ENCODE results near the gene OPN3.

The OPN3 gene

DNA sequence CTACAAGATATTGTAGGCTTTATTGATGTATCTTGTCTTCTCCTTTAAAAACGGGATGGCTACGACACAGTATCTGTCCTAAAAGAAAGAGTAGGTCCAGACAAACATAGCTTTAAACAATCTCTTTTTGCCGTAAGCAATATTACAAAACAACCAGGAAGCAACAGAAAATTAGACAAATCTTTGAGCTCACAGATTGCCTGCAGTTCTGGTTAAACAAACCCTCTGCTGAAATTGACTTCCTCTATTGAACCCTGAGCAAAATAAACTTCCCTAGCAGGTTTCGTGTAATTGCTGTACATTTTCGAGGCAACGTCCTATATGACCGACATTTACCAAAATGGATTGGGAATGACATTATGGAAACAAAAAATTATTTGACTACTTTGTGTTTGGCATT lies 50.6 kb downstream of the OPN3 start:
- TF ChIP-seq, protein P1, sequence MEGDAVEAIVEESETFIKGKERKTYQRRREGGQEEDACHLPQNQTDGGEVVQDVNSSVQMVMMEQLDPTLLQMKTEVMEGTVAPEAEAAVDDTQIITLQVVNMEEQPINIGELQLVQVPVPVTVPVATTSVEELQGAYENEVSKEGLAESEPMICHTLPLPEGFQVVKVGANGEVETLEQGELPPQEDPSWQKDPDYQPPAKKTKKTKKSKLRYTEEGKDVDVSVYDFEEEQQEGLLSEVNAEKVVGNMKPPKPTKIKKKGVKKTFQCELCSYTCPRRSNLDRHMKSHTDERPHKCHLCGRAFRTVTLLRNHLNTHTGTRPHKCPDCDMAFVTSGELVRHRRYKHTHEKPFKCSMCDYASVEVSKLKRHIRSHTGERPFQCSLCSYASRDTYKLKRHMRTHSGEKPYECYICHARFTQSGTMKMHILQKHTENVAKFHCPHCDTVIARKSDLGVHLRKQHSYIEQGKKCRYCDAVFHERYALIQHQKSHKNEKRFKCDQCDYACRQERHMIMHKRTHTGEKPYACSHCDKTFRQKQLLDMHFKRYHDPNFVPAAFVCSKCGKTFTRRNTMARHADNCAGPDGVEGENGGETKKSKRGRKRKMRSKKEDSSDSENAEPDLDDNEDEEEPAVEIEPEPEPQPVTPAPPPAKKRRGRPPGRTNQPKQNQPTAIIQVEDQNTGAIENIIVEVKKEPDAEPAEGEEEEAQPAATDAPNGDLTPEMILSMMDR (conservative IDR thresholded peaks at IDR 0.05; ENCODE audit: control insufficient read depth, insufficient read depth, low read depth, low read length): no peak
- DNase-seq (ENCODE audit: low read depth): no peak

DNA sequence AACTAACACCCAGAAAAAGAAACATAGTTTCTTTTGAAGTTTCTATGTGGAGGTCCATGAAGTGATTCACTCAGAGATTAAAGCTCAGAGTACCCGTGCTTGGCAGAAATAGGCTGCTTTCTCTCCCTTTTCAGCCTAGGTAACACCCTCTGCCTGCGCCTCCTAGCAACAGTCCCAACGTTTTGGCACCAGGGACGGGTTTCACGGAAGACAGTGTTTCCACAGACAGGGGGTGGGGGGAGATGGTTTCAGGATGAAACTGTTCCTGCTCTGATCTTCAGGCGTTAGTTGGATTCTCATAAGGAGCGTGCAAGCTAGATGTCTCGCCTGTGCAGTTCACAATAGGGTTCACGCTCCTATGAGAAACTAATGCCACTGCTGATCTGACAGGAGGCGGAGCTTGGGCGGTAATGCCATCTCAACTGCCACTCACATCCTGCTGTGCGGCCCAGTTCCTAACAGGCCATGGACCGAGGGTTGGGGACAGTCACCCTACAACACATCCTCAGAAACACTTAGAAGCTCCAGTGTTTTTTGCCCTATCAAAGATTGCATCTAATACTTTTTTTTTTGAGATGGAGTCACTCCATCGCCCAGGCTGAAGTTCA lies 53.2 kb downstream of the OPN3 start:
- TF ChIP-seq, protein P1 (conservative IDR thresholded peaks at IDR 0.05; ENCODE audit: control insufficient read depth, insufficient read depth, low read depth, low read length): no peak
- no peak for DNase-seq (ENCODE audit: low read depth)
- no peak overlapping the region for H3K4me3 ChIP-seq (ENCODE audit: control insufficient read depth, low read depth, low read length)

More for the DNA sequence above, 50.6 kb downstream of the OPN3 start:
- no peak overlapping the region for H3K4me3 ChIP-seq (ENCODE audit: control insufficient read depth, low read depth, low read length)

DNA sequence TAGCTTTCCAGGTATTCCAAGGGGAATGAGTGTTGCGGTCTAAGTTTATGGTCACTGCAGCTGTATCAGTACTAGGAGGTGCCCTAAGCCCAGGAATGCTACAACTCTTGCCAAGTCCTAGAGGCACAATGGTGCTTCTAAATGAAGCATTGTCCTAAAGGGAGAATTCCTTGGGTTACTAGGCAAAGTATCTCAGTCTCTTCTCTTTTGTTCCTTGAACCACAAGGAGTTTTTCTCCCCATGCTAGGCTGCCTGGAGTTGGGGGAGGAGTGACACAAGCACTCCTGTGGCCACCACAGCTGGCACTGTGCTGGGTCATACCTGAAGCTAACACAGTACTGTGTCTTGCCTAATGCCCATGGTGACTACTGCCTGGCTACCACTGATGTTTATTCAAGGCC lies 57.2 kb downstream of the OPN3 start:
- TF ChIP-seq, protein P1 (conservative IDR thresholded peaks at IDR 0.05; ENCODE audit: control insufficient read depth, insufficient read depth, low read depth, low read length): no peak
- no peak for DNase-seq (ENCODE audit: low read depth)
- H3K4me3 ChIP-seq (ENCODE audit: control insufficient read depth, low read depth, low read length): no peak overlapping the region

DNA sequence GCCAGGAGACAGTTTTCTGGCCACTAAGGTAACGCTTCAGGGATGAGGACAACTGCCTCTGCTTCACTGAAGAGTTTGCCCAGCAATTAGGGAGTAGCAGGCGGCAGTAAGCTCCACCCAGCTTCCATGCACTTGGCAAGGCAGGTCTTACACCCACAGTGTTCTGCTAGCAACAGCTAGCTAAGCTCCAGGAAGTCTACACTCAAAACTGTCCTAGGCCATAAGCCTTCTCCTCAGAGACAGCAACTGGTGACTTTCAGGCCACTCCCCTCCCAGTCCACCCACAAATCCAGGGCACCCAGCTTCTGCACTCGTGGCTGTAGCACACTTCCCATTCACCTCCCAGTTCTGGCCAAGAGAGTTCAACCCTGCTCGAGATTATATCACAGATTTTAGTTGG lies 60.7 kb downstream of the OPN3 start:
- no peak for DNase-seq (ENCODE audit: low read depth)
- TF ChIP-seq, protein P1 (conservative IDR thresholded peaks at IDR 0.05; ENCODE audit: control insufficient read depth, insufficient read depth, low read depth, low read length): no peak
- no peak overlapping the region for H3K4me3 ChIP-seq (ENCODE audit: control insufficient read depth, low read depth, low read length)

DNA sequence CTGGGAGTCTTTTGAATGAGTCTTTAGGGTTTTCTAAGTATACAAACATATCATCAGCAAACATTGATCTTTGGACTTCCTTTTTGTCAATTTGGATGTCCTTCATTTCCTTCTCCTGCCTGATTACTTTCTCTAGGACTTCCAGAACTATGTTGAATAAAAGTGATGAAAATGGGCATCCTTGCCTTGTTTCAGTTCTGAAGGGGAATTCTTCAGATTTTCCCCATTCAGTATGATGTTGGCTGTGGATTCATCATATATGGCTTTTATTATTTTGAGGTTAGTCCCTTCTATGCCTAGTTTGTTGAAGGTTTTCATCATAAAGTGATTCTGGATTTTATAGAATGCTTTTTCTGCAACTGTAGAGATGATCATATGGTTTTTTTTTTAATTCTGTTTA lies 66.0 kb downstream of the OPN3 start:
- no peak overlapping the region for H3K4me3 ChIP-seq (ENCODE audit: control insufficient read depth, low read depth, low read length)
- TF ChIP-seq, protein P1 (conservative IDR thresholded peaks at IDR 0.05; ENCODE audit: control insufficient read depth, insufficient read depth, low read depth, low read length): no peak
- DNase-seq (ENCODE audit: low read depth): no peak

DNA sequence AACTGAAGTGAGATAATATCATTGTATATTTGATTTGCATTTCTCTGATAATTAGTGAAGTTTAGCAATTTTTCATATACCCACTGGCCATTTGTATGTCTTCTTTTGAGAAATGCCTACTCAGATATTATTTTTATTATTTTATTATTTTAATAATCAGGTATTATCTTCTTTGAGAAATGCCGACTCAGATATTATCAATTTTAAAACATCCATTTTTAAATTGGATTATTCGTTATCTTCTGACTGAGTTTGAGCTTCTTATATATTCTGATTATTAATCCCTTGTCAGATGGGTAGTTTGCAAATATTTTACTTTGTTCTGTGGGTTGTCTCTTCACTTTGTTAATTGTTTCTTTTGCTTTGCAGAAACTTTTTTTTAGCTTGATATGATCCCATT lies 70.3 kb downstream of the OPN3 start:
- H3K4me3 ChIP-seq (ENCODE audit: control insufficient read depth, low read depth, low read length): no peak overlapping the region
- DNase-seq (ENCODE audit: low read depth): no peak
- TF ChIP-seq, protein P1 (conservative IDR thresholded peaks at IDR 0.05; ENCODE audit: control insufficient read depth, insufficient read depth, low read depth, low read length): no peak

DNA sequence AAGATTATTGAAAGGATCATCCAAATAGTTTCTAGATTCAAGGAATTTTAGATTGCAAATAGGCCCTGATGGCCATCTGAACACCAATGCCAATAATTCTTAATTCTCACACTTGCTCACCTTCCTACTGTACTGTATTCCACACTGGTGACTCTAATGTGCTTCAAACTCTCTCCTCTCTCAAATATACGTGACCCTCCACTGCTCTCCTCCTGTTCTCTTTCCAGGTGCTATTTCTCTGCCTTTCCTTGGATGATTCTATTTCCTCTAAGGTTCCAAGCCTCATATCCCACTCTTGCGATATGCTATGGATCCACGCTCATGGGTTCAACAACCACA lies 79.4 kb downstream of the OPN3 start:
- DNase-seq (ENCODE audit: low read depth): no peak
- TF ChIP-seq, protein P1 (conservative IDR thresholded peaks at IDR 0.05; ENCODE audit: control insufficient read depth, insufficient read depth, low read depth, low read length): no peak
- H3K4me3 ChIP-seq (ENCODE audit: control insufficient read depth, low read depth, low read length): no peak overlapping the region

Data from fibroblast of mammary gland (primary cell).